ENCODE data around the gene FECH.

Gene FECH

DNA sequence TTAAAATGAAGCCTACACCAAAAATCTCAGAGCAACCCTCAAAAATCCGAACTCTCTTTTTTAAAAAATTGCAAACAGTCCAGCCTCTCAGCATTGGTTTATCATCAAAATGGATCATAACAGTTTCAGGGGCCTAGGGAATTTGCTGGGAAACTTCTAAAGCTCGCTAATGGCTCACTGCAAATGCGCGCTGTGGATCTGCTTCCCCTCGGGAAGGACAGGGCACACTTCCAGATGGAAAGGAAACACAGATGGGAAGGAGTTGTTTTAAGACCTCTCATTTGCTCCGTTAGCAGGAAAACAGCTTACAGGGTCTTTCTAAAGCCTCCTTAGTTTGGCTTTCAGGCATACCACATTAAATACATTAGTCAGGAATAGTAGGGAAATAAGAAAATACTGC is 27.2 kb downstream of the FECH start:
- ATAC-seq (ENCODE audit: insufficient read depth, low read depth) (no peak), DNase-seq (no peak)
- Histone ChIP-seq H3K4me3 (ENCODE audit: low read depth in 1 of 2, low read length in 2 of 2) (no peak overlapping the region), H3K4me1 (ENCODE audit: insufficient read depth, low read length) (no peaks in the 10 kb centered on the region), H2AFZ (ENCODE audit: low read depth, low read length) (no peak overlapping the region), H3K27me3 (ENCODE audit: insufficient read depth, low read length, poor library complexity) (no peaks in the 10 kb centered on the region), H3K27ac (ENCODE audit: low read length) (no peak overlapping the region), H3K79me2 (ENCODE audit: insufficient read depth, low read length) (no peaks in the 10 kb centered on the region), H3K4me2 (ENCODE audit: insufficient read depth, low read length) (no peak overlapping the region), H3K36me3 (ENCODE audit: insufficient read depth, low read length) (peaks cover 58% of the 10 kb centered on the region), H3K9me3 (ENCODE audit: insufficient read depth, low read length, severe bottlenecking) (no peaks in the 10 kb centered on the region), H3K9ac (ENCODE audit: low read depth, low read length) (no peak overlapping the region), H4K20me1 (ENCODE audit: insufficient read depth, low read length) (no peaks in the 10 kb centered on the region)
- TF ChIP-seq, protein P1, sequence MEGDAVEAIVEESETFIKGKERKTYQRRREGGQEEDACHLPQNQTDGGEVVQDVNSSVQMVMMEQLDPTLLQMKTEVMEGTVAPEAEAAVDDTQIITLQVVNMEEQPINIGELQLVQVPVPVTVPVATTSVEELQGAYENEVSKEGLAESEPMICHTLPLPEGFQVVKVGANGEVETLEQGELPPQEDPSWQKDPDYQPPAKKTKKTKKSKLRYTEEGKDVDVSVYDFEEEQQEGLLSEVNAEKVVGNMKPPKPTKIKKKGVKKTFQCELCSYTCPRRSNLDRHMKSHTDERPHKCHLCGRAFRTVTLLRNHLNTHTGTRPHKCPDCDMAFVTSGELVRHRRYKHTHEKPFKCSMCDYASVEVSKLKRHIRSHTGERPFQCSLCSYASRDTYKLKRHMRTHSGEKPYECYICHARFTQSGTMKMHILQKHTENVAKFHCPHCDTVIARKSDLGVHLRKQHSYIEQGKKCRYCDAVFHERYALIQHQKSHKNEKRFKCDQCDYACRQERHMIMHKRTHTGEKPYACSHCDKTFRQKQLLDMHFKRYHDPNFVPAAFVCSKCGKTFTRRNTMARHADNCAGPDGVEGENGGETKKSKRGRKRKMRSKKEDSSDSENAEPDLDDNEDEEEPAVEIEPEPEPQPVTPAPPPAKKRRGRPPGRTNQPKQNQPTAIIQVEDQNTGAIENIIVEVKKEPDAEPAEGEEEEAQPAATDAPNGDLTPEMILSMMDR (IDR thresholded peaks at IDR 0.05; ENCODE audit: borderline replicate concordance, extremely low read depth, low read length, poor library complexity, severe bottlenecking), result no peak
- TF ChIP-seq EZH2 (IDR thresholded peaks at IDR 0.05; ENCODE audit: borderline replicate concordance, low read depth, low read length, severe bottlenecking), result no peak

DNA sequence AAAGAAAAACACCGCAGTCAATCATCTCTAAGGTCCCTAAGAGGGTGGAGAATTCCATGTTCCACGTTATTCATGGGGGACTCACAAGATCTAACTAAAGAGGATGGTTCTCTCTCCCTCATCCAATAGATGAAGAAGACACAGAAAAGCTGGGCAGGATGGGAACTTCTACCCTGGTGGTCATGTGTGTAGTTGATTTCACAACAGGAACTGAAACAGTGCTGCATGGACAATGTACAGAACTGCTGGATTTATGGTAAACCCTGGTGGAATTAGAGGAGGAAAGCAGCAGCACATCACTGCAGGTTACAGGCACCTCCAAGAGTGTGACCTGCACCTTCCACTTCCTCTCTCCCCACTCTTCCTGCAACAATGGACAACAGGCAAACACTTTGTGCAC is 31.4 kb downstream of the FECH start:
- DNase-seq, result no peak
- Histone ChIP-seq H3K9me3 (ENCODE audit: insufficient read depth, low read length, severe bottlenecking) (no peaks in the 10 kb centered on the region), H3K27ac (ENCODE audit: low read length) (no peak overlapping the region), H3K79me2 (ENCODE audit: insufficient read depth, low read length) (no peaks in the 10 kb centered on the region), H2AFZ (ENCODE audit: low read depth, low read length) (no peak overlapping the region), H3K4me1 (ENCODE audit: insufficient read depth, low read length) (no peaks in the 10 kb centered on the region), H3K9ac (ENCODE audit: low read depth, low read length) (no peak overlapping the region), H4K20me1 (ENCODE audit: insufficient read depth, low read length) (no peaks in the 10 kb centered on the region), H3K4me2 (ENCODE audit: insufficient read depth, low read length) (no peak overlapping the region), H3K4me3 (ENCODE audit: low read depth in 1 of 2, low read length in 2 of 2) (no peak overlapping the region), H3K36me3 (ENCODE audit: insufficient read depth, low read length) (peaks cover 61% of the 10 kb centered on the region), H3K27me3 (ENCODE audit: insufficient read depth, low read length, poor library complexity) (no peaks in the 10 kb centered on the region)
- ATAC-seq (ENCODE audit: insufficient read depth, low read depth), result no peak
- TF ChIP-seq, protein P1 (IDR thresholded peaks at IDR 0.05; ENCODE audit: borderline replicate concordance, extremely low read depth, low read length, poor library complexity, severe bottlenecking), result no peak
- TF ChIP-seq EZH2 (IDR thresholded peaks at IDR 0.05; ENCODE audit: borderline replicate concordance, low read depth, low read length, severe bottlenecking), result no peak

DNA sequence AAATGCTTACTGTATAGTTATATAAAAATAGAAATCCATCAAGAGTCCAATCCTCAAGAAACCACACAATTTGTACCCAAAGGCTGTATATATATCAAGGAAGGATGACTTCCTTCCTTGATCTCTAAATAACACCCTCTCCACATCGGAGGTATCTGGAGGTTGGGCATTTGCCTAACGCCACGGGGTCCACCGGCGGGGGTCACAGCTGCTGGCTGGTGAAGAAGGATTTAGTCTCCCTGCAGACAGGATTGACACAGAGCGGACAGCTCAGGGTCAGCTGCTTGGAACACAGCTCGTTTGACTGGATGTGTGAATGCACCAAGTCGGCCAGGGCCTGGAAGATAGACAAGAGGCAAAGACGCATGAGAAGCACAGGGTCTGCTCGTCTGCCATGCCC is 36.0 kb downstream of the FECH start:
- Histone ChIP-seq H3K36me3 (ENCODE audit: insufficient read depth, low read length) (peaks cover 34% of the 10 kb centered on the region), H4K20me1 (ENCODE audit: insufficient read depth, low read length) (peaks cover 4% of the 10 kb centered on the region; the same call in 1 of the 2 replicates), H3K9me3 (ENCODE audit: insufficient read depth, low read length, severe bottlenecking) (no peaks in the 10 kb centered on the region), H3K27ac (ENCODE audit: low read length) (no peak overlapping the region), H3K9ac (ENCODE audit: low read depth, low read length) (no peak overlapping the region), H3K79me2 (ENCODE audit: insufficient read depth, low read length) (no peaks in the 10 kb centered on the region), H3K4me1 (ENCODE audit: insufficient read depth, low read length) (peaks cover 7% of the 10 kb centered on the region; the same call in 1 of the 2 replicates), H2AFZ (ENCODE audit: low read depth, low read length) (no peak overlapping the region), H3K4me3 (ENCODE audit: low read depth in 1 of 2, low read length in 2 of 2) (no peak overlapping the region), H3K27me3 (ENCODE audit: insufficient read depth, low read length, poor library complexity) (no peaks in the 10 kb centered on the region), H3K4me2 (ENCODE audit: insufficient read depth, low read length) (no peak overlapping the region)
- no peak for DNase-seq
- no peak for TF ChIP-seq EZH2 (IDR thresholded peaks at IDR 0.05; ENCODE audit: borderline replicate concordance, low read depth, low read length, severe bottlenecking)
- TF ChIP-seq, protein P1 (IDR thresholded peaks at IDR 0.05; ENCODE audit: borderline replicate concordance, extremely low read depth, low read length, poor library complexity, severe bottlenecking), result no peak
- ATAC-seq (ENCODE audit: insufficient read depth, low read depth), result no peak

DNA sequence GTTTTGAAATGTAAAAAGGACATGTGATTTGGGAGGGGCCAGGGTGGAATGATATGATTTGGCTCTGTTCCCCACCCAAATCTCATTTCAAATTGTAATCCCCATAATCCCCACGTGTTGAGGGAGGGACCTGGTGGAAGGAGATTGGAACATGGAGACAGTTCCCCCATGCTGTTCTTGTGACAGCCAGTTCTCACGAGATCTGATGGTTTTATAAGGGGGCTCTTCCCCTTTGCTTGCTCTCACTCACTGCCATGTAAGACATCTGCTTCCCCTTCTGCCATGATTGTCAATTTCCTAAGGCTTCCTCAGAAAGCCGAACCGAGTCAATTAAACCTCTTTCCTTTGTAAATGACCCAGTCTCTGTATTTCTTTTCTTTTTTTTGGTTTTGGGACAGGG is 39.2 kb downstream of the FECH start:
- H3K9me3 ChIP-seq (ENCODE audit: insufficient read depth, low read length, severe bottlenecking), result no peaks in the 10 kb centered on the region
- H3K27ac ChIP-seq (ENCODE audit: low read length), result no peak overlapping the region
- H3K79me2 ChIP-seq (ENCODE audit: insufficient read depth, low read length), result no peaks in the 10 kb centered on the region
- H3K4me3 ChIP-seq (ENCODE audit: low read depth in 1 of 2, low read length in 2 of 2), result no peak overlapping the region
- no peaks in the 10 kb centered on the region for H3K27me3 ChIP-seq (ENCODE audit: insufficient read depth, low read length, poor library complexity)
- no peak for TF ChIP-seq EZH2 (IDR thresholded peaks at IDR 0.05; ENCODE audit: borderline replicate concordance, low read depth, low read length, severe bottlenecking)
- TF ChIP-seq, protein P1 (IDR thresholded peaks at IDR 0.05; ENCODE audit: borderline replicate concordance, extremely low read depth, low read length, poor library complexity, severe bottlenecking), result no peak
- peaks cover 4% of the 10 kb centered on the region; the same call in 1 of the 2 replicates for H4K20me1 ChIP-seq (ENCODE audit: insufficient read depth, low read length)
- H3K36me3 ChIP-seq (ENCODE audit: insufficient read depth, low read length), result peaks cover 12% of the 10 kb centered on the region; the same call in 1 of the 2 replicates
- peaks cover 11% of the 10 kb centered on the region; the same call in 1 of the 2 replicates for H3K4me1 ChIP-seq (ENCODE audit: insufficient read depth, low read length)
- H3K4me2 ChIP-seq (ENCODE audit: insufficient read depth, low read length), result no peak overlapping the region
- no peak overlapping the region for H3K9ac ChIP-seq (ENCODE audit: low read depth, low read length)
- no peak for DNase-seq
- ATAC-seq (ENCODE audit: insufficient read depth, low read depth), result no peak
- H2AFZ ChIP-seq (ENCODE audit: low read depth, low read length), result no peak overlapping the region

Measured in DND-41 (cell line).